Stimulated activated CD4-positive, alpha-beta T cell treated with anti-CD3 and anti-CD28 coated beads, Interleukin-4, amount 100 ng/mL, for 4 hours (primary cell): ENCODE data around the gene ZNF175.

Experiments used
- DNase-seq, 2 experiments: peaks; one replicate each; pipeline ENCODE4 v3.0.0-alpha.2; 2020

ZNF175 gene

GRCh38 chr19:51637362-51637978 is 66.4 kb downstream of the ZNF175 start:
- no peak for DNase-seq

- DNase-seq = no peak
Measured at GRCh38 chr19:51639916-51640315, 68.8 kb downstream of the ZNF175 start.

- no peak for DNase-seq
Measured at GRCh38 chr19:51640386-51640785, 69.3 kb downstream of the ZNF175 start.

- DNase-seq = no peak
Measured at GRCh38 chr19:51641648-51642047, 70.6 kb downstream of the ZNF175 start.
